BE2C (cell line): Measurements from ENCODE around the gene SLC25A29.
"Not testable (repeated sequence)": the region's sequence is repeated elsewhere in the genome, so short reads cannot be mapped to it uniquely, and the experiment has no call there.

Experiments
- DNase-seq: peaks from one replicate; pipeline ENCODE4 v3.0.0-alpha.2; 2020
- H3K27me3 ChIP-seq: fragments of 250-450 bp; sonication (Bioruptor Pico); 2 replicates; pipeline ENCODE4 v1.5.1; 2020; ENCODE audit warnings: mild to moderate bottlenecking
- H3K36me3 ChIP-seq: fragments of 250-450 bp; sonication (Bioruptor Pico); 2 replicates; pipeline ENCODE4 v1.5.1; 2020; ENCODE audit warnings: mild to moderate bottlenecking
- H3K4me1 ChIP-seq: fragments of 250-450 bp; sonication (Bioruptor Pico); 2 replicates; pipeline ENCODE4 v1.5.1; 2020
- H3K4me3 ChIP-seq: 2 replicates; pipeline ENCODE4 v1.5.1; 2011; ENCODE audit warnings: low read depth, low read length
- H3K9me3 ChIP-seq: fragments of 250-450 bp; sonication (Bioruptor Pico); 2 replicates; pipeline ENCODE4 v1.5.1; 2020
- TF ChIP-seq, protein P1 (sequence below): IDR thresholded peaks from 2 replicates; pipeline ENCODE4 v1.5.1; 2012; ENCODE audit warnings: mild to moderate bottlenecking, low read depth, low read length

Gene SLC25A29

GRCh38 chr14:100314724-100315123, 8.5 kb upstream of the SLC25A29 start:
- Histone ChIP-seq H3K36me3 (no peaks in the 10 kb centered on the region), H3K9me3 (no peaks in the 10 kb centered on the region), H3K4me3 (no peak overlapping the region), H3K4me1 (no peaks in the 10 kb centered on the region), H3K27me3 (no peaks in the 10 kb centered on the region)
- no peak for DNase-seq
- TF ChIP-seq, protein P1, sequence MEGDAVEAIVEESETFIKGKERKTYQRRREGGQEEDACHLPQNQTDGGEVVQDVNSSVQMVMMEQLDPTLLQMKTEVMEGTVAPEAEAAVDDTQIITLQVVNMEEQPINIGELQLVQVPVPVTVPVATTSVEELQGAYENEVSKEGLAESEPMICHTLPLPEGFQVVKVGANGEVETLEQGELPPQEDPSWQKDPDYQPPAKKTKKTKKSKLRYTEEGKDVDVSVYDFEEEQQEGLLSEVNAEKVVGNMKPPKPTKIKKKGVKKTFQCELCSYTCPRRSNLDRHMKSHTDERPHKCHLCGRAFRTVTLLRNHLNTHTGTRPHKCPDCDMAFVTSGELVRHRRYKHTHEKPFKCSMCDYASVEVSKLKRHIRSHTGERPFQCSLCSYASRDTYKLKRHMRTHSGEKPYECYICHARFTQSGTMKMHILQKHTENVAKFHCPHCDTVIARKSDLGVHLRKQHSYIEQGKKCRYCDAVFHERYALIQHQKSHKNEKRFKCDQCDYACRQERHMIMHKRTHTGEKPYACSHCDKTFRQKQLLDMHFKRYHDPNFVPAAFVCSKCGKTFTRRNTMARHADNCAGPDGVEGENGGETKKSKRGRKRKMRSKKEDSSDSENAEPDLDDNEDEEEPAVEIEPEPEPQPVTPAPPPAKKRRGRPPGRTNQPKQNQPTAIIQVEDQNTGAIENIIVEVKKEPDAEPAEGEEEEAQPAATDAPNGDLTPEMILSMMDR, result no peak

- Histone ChIP-seq H3K36me3 (no peaks in the 10 kb centered on the region), H3K9me3 (no peaks in the 10 kb centered on the region), H3K4me1 (no peaks in the 10 kb centered on the region), H3K27me3 (no peaks in the 10 kb centered on the region), H3K4me3 (no peak overlapping the region)
- TF ChIP-seq, protein P1, result no peak
- DNase-seq, result no peak
Measured at GRCh38 chr14:100313464-100314230, 7.4 kb upstream of the SLC25A29 start.

GRCh38 chr14:100312877-100313400, 6.7 kb upstream of the SLC25A29 start:
- Histone ChIP-seq H3K4me3 (no peak overlapping the region), H3K4me1 (no peaks in the 10 kb centered on the region), H3K36me3 (no peaks in the 10 kb centered on the region), H3K27me3 (no peaks in the 10 kb centered on the region), H3K9me3 (no peaks in the 10 kb centered on the region)
- DNase-seq, result no peak
- TF ChIP-seq, protein P1, result no peak

DNA sequence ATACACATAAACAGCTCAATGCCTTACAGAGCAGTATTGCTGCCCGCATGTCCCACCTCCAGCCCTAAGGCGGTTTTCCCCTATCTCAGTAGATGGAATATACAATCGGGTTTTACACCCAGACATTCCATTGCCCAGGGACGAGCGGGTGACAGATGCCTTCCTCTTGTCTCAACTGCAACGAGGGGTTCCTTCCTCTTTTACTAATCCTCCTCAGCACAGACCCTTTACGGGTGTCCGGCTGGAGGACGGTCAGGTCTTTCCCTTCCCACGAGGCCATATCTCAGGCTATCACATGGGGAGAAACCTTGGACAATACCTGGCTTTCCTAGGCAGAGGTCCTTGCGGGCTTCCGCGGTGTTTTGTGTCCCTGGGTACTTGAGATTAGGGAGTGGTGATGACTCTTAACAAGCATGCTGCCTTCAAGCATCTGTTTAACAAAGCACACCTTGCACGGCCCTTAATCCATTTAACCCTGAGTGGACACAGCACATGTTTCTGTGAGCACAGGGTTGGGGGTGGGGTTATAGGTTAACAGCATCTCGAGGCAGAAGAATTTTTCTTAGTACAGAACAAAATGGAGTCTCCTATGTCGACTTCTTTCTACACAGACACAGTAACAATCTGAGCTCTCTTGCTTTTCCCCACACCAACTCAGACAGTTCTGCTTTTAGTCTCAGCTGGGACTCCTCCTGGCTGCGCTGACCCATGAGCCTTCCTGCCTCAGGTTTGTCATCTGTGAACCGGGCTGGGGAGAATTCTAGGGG, 6.0 kb upstream of the SLC25A29 start:
- not testable (repeated sequence) for H3K4me3 ChIP-seq, H3K4me1 ChIP-seq, H3K27me3 ChIP-seq, H3K36me3 ChIP-seq, H3K9me3 ChIP-seq, DNase-seq

DNA sequence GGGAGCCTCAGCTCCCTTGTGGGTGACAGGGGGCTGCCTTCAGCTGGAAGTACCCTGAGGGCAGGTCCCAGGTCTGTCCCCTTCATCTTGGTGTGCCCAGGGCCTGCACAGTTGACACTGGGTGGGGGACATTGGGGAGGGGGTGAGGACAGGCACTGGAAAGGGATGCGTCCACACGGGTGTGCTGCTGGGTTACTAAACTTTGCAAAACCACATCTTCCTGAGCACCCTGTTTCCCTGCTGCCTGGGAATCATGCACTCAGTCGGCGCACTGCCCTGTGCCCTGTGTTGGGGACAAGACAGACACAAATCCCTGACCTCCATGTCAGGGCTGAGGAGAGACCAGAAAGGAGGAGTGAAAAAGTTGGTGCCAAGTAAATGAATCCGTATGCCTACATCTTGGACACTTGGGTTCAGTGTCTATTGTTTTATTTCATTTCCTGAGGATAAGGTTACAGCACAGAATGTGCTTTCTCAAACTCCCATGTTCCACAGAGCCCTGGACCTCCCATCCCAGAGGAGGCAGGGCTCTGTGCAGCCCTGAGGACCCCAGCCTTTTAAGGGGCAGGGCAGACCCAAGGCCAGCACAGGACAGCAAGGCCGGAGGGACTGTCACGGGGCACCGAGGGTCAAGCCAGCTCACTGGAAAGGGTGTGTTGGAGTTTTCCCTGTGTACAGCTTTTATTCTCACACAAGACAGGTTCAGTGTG, 2.9 kb upstream of the SLC25A29 start:
- Histone ChIP-seq H3K4me1 (no peaks in the 10 kb centered on the region), H3K36me3 (no peaks in the 10 kb centered on the region; the same call in 1 of the 2 replicates), H3K9me3 (no peaks in the 10 kb centered on the region), H3K27me3 (peaks cover 8% of the 10 kb centered on the region), H3K4me3 (no peak overlapping the region)
- DNase-seq, result no peak
- TF ChIP-seq, protein P1, result no peak

- DNase-seq, H3K27me3 ChIP-seq, H3K9me3 ChIP-seq, H3K36me3 ChIP-seq, H3K4me3 ChIP-seq, H3K4me1 ChIP-seq: not testable (repeated sequence)
Measured at GRCh38 chr14:100308427-100308792, 2.2 kb upstream of the SLC25A29 start.
